Ramos (cell line): ENCODE measurements around the gene ASIC3.
"Not testable (repeated sequence)": the region's sequence is repeated elsewhere in the genome, so short reads cannot be mapped to it uniquely, and the experiment has no call there.

ENCODE experiments used
- in situ Hi-C: fragments of 300-500 bp; cut with MboI; formaldehyde crosslinking; loops from one replicate; pipeline ENCODE4 v1.14.3; 2022; ENCODE audit warnings: low sequenced_read_pairs; ENCODE audit not compliant: unreplicated experiment

Gene ASIC3

GRCh38 chr7:151047976-151048815 is at the start of gene ASIC3:
Gene ASIC3 (plus strand): TSS chr7:151048531. CDS start chr7:151048886, 355 bp downstream.
- in situ Hi-C loops, result no loop called here

- in situ Hi-C loops, result loop anchor here (25.0 kb wide), 1 partner anchor 562 kb away; no protein-coding TSS in a partner anchor
Observed at GRCh38 chr7:150999001-150999400, 49.3 kb upstream of the ASIC3 start.

DNA sequence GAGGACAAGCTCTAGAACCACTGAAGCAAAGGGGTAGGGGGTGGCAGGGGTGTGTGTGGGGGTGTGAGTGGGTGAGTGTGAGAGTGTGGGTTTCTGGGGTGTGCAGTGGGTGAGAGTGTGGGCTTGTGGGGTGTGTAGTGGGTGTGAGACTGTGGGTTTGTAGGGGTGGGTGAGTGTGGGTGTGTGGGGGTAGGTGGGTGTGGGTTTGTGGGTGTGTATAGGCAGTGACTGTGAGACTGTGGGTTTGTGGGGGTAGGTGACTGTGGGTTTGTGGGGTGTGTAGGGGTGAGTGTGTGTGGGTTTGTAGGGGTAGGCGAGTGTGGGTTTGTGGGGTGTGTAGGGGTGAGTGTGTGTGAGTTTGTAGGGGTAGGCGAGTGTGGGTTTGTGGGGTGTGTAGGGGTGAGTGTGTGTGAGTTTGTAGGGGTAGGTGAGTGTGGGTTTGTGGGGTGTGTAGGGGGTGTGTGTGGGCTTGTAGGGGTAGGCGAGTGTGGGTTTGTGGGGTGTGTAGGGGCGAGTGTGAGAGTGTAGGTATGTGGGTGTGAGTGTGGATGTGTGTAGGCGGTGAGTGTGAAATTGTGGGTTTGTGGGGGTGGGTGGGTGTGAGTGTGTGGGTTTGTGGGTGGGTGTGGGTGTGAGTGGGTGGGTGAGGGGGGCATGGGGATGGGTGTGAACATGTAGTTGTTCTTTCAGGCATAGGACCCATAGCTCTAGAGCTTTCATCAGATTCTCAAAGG is 48.7 kb upstream of the ASIC3 start:
- in situ Hi-C loops, result loop anchor here (25.0 kb wide), 1 partner anchor 562 kb away; no protein-coding TSS in a partner anchor

DNA sequence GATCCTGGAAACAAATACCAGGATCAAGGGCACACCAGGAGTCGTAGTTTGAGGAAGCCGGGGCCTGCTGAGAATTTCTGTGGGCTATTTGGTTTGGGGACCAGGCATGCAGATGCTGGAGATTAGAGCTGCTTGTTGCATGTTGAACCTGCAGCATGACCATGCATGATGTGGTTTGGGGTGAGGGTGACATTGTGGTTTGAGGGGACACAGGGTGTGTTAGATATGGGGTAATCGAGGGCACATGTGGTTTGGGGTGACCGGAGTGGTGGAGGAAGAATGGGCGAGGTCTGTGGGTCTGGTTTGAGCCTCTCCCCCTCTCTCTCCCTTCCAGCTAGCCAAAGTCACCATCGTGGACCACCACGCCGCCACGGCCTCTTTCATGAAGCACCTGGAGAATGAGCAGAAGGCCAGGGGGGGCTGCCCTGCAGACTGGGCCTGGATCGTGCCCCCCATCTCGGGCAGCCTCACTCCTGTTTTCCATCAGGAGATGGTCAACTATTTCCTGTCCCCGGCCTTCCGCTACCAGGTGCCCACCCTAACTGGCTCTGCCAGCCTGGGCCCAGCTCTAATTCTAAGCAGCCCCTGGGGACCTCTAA is 47.3 kb upstream of the ASIC3 start:
- in situ Hi-C loops, result no loop called here

DNA sequence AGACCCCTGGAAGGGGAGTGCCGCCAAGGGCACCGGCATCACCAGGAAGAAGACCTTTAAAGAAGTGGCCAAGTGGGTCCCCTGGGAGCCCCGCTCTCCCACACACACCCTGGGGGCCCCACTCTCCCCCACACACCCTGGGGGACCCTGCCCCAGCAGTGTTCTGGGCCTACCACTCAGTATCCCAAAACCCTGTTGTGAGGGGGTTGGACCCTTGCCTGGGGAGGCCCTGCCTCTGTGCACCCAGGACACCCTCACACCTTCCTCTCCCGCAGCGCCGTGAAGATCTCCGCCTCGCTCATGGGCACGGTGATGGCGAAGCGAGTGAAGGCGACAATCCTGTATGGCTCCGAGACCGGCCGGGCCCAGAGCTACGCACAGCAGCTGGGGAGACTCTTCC is 46.8 kb upstream of the ASIC3 start:
- in situ Hi-C loops, result no loop called here

GRCh38 chr7:151003572-151003971 is 44.8 kb upstream of the ASIC3 start:
- in situ Hi-C loops, result no loop called here

GRCh38 chr7:151005566-151005965 is 42.8 kb upstream of the ASIC3 start:
- in situ Hi-C loops, result no loop called here

GRCh38 chr7:151006590-151007300 is 41.6 kb upstream of the ASIC3 start:
- in situ Hi-C loops, result no loop called here

GRCh38 chr7:151007469-151007898 is 40.8 kb upstream of the ASIC3 start:
- in situ Hi-C loops, result no loop called here

DNA sequence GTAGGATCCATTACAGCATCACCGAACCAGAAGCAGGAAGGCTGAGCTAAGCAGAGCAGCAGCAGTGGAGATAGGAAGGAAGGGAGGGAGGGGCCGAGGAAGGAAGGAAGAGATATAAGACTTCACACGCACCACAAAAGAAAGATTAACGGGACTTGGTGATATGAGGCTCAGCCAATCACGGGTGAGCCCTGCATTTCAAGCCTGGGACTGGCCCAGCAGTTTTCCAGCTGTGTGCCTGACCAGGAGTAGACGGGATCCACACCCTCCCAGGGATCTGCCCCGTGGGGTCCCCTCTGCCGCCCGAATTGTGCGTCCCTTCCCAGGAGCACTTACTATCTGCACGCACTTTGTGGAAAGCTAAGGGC is 40.2 kb upstream of the ASIC3 start:
- in situ Hi-C loops, result no loop called here

- in situ Hi-C loops, result no loop called here
Observed at GRCh38 chr7:151008511-151009323, 39.6 kb upstream of the ASIC3 start.

DNA sequence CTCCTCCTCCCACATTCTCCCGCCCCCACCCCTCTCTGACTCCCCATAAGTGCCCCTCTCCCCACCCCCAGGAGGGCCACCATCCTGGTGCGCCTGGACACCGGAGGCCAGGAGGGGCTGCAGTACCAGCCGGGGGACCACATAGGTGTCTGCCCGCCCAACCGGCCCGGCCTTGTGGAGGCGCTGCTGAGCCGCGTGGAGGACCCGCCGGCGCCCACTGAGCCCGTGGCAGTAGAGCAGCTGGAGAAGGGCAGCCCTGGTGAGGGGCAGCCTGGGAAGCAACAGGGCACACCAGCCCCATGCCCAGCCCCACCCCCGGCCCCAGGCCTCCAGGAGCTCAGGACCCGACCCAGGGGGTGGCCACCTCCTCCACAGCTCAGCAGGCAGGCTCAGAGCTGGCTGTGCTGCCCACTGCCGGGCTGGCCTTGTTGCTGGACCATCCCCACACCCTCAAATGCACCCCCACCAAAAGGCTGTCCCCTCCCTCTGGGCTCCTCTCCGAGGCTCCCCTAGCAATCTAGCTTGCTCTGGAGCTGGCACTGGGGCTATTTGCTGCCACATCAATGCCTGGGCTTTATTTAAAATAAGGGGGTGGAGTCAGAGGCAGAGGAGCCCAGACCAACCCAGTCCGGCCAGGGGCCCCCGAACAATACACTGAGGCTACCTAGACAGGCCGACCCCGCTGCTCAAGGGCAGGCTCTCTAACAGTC is 38.8 kb upstream of the ASIC3 start:
- in situ Hi-C loops, result no loop called here

- in situ Hi-C loops, result no loop called here
Observed at GRCh38 chr7:151010037-151010306, 38.4 kb upstream of the ASIC3 start.

- in situ Hi-C loops, result no loop called here
Observed at GRCh38 chr7:151010307-151011096, 37.8 kb upstream of the ASIC3 start.

- in situ Hi-C loops, result no loop called here
Observed at GRCh38 chr7:151011097-151011409, 37.3 kb upstream of the ASIC3 start.

DNA sequence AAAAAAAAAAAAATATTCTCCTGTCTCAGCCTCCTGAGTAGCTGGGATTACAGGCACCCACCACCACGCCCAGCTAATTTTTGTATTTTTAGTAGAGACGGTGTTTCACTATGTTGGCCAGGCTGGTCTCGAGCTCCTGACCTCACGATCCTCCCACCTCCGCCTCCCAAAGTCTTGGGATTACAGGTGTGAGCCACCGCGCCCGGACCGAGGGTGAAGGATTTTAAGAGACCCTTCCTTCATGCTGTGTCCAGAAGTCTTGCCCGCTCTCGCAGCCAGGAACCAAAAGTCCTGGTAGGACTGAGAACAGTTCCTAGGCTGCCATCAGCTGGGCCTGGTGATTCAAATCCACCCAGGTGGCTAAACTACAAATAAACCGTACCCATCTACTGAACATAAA is 36.7 kb upstream of the ASIC3 start:
- in situ Hi-C loops, result not testable (repeated sequence)

DNA sequence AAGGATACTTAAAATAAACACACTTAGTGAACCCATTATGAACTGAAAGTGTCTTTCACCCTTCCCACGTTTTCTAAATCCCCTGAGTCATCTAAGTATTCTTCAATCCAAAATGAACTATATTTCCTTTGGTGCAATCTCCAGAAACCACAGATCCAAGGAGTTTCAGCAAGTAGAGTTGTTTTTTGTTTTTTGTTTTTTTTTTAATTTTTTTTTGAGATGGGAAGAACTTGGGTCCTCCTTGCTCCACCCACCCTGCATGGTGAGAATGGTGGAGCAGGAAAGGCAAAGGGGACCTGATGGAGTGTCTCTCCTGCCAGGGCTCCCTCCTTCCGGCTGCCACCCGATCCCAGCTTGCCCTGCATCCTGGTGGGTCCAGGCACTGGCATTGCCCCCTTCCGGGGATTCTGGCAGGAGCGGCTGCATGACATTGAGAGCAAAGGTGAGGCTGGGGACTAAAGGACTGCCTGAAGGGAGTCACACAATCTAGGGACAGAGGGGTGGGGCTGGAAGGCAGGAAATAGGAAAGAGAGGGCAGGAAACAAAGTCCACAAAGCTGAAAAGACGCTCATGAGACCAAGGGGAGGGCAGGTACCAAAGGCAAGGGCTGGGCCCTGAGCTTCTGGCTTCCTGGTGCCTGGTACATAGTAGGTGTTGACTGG is 36.2 kb upstream of the ASIC3 start:
- in situ Hi-C loops, result no loop called here

GRCh38 chr7:151012911-151013347 is 35.4 kb upstream of the ASIC3 start:
- in situ Hi-C loops, result no loop called here
